AG10803 (cell line): Measurements from ENCODE around the gene TMEM271.
"Not testable (repeated sequence)": the region's sequence is repeated elsewhere in the genome, so short reads cannot be mapped to it uniquely, and the experiment has no call there.

Experiments used
- DNase-seq: peaks from one replicate; pipeline ENCODE4 v3.0.0; 2010; ENCODE audit warnings: low read depth
- H3K4me3 ChIP-seq: 2 replicates; pipeline ENCODE4 v1.5.1; 2011; ENCODE audit warnings: mild to moderate bottlenecking, low read length, control low read depth
- CTCF ChIP-seq: conservative IDR thresholded peaks from 2 replicates; pipeline ENCODE4 v1.5.1; 2011; ENCODE audit warnings: mild to moderate bottlenecking, low read length, control low read depth, inconsistent platforms

Gene TMEM271

GRCh38 chr4:600166-600565, 24.1 kb upstream of the TMEM271 start:
- DNase-seq = no peak
- no peak for TF ChIP-seq CTCF
- no peak overlapping the region for H3K4me3 ChIP-seq

GRCh38 chr4:598925-599324, 22.8 kb upstream of the TMEM271 start:
- no peak for TF ChIP-seq CTCF
- no peak for DNase-seq
- no peak overlapping the region for H3K4me3 ChIP-seq

GRCh38 chr4:592825-593520, 16.9 kb upstream of the TMEM271 start:
- no peak overlapping the region for H3K4me3 ChIP-seq
- TF ChIP-seq CTCF = no peak
- no peak for DNase-seq

- not testable (repeated sequence) for H3K4me3 ChIP-seq, DNase-seq
Measured at GRCh38 chr4:592178-592577, 16.1 kb upstream of the TMEM271 start.

GRCh38 chr4:590313-590841, 14.3 kb upstream of the TMEM271 start:
- H3K4me3 ChIP-seq = no peak overlapping the region
- no peak for DNase-seq
- no peak for TF ChIP-seq CTCF

GRCh38 chr4:589219-589963, 13.3 kb upstream of the TMEM271 start:
- H3K4me3 ChIP-seq = no peak overlapping the region
- TF ChIP-seq CTCF = no peak
- no peak for DNase-seq

- no peak for DNase-seq
- no peak overlapping the region for H3K4me3 ChIP-seq
- TF ChIP-seq CTCF = no peak
Measured at GRCh38 chr4:588351-588849, 12.3 kb upstream of the TMEM271 start.
